CD8-positive, alpha-beta memory T cell (primary cell): ENCODE results near the gene EYA3. TPM values are rescaled to one million over a fixed set of nuclear protein-coding genes. Genes with fewer than 3 reads are reported as not detected.

Experiments
- CTCF ChIA-PET: fragments of 350-600 bp; sonication (Branson Sonifier 250); formaldehyde crosslinking; loops from one replicate; lab custom pipeline; 2021; ENCODE audit warnings: antibody characterized with exemption; lab: Charles Lee
- POLR2A ChIA-PET: fragments of 350-600 bp; sonication (Branson Sonifier 250); formaldehyde crosslinking; loops from one replicate; lab custom pipeline; 2021; ENCODE audit warnings: antibody characterized with exemption; lab: Charles Lee
- DNase-seq, 5 donors: peaks; one replicate each; pipeline versions ENCODE4 v3.0.0 to v3.0.0-alpha.2; 2020 to 2022; ENCODE audit warnings: mixed read lengths in 1 of 5
- H3K27ac ChIP-seq: one replicate; pipeline ENCODE4 v1.7.0; 2013; ENCODE audit warnings: low read depth, mild to moderate bottlenecking, low read length, moderate library complexity
- H3K27me3 ChIP-seq: 2 replicates; pipeline ENCODE4 v1.7.0; 2013; ENCODE audit warnings: low read length, mild to moderate bottlenecking; ENCODE audit not compliant: insufficient read depth, poor library complexity, severe bottlenecking
- H3K36me3 ChIP-seq: 2 replicates; pipeline ENCODE4 v1.7.0; 2013; ENCODE audit warnings: mild to moderate bottlenecking, low read length, moderate library complexity; ENCODE audit not compliant: insufficient read depth
- H3K4me1 ChIP-seq: 2 replicates; pipeline ENCODE4 v1.7.0; 2013; ENCODE audit warnings: mild to moderate bottlenecking, low read length, moderate library complexity; ENCODE audit not compliant: insufficient read depth
- H3K4me3 ChIP-seq: 2 replicates; pipeline ENCODE4 v1.7.0; 2013; ENCODE audit warnings: mild to moderate bottlenecking, low read length
- H3K9me3 ChIP-seq: 2 replicates; pipeline ENCODE4 v1.7.0; 2013; ENCODE audit warnings: mild to moderate bottlenecking, low read length
- H3K27ac Mint-ChIP-seq, 8 donors: one replicate each; pipeline ENCODE4 v1.8.0; 2020 to 2021; ENCODE audit warnings: mixed read lengths in 8 of 8, mild to moderate bottlenecking in 6 of 8, inconsistent platforms in 3 of 8, moderate library complexity in 3 of 8
- H3K27me3 Mint-ChIP-seq, 2 donors: one replicate each; pipeline ENCODE4 v1.8.0; 2020 to 2021; ENCODE audit warnings: mixed read lengths in 2 of 2, mild to moderate bottlenecking in 1 of 2, moderate library complexity in 1 of 2
- H3K36me3 Mint-ChIP-seq, 3 donors: one replicate each; pipeline ENCODE4 v1.8.0; 2020 to 2021; ENCODE audit warnings: mixed read lengths in 3 of 3, inconsistent platforms in 1 of 3, mild to moderate bottlenecking in 1 of 3
- H3K4me1 Mint-ChIP-seq, 3 donors: one replicate each; pipeline ENCODE4 v1.8.0; 2020 to 2021; ENCODE audit warnings: mixed read lengths in 3 of 3, inconsistent platforms in 1 of 3, mild to moderate bottlenecking in 1 of 3
- H3K4me3 Mint-ChIP-seq, 7 donors: one replicate each; pipeline ENCODE4 v1.8.0; 2020 to 2021; ENCODE audit warnings: mixed read lengths in 7 of 7, mild to moderate bottlenecking in 6 of 7, moderate library complexity in 4 of 7, inconsistent platforms in 2 of 7
- H3K9me3 Mint-ChIP-seq, 5 donors: one replicate each; pipeline ENCODE4 v1.8.0; 2020 to 2022; ENCODE audit warnings: mixed read lengths in 5 of 5, mild to moderate bottlenecking in 3 of 5, moderate library complexity in 2 of 5, inconsistent platforms in 1 of 5
- polyA plus RNA-seq: library from polyadenylated mRNA; unstranded; fragments of 300-500 nt; fragmentation: Illumina TruSeq; gene quantifications from one replicate; pipeline ENCODE4 v1.2.3, GENCODE V29; 2021
- total RNA-seq, 2 experiments: library from RNA; stranded (reverse); gene quantifications; one replicate each; pipeline ENCODE4 v1.2.3, GENCODE V29; 2021

EYA3 gene
- total and polyA plus RNA-seq, 3 experiments from 2014 or later, result 6.0 to 34.6 (median 31.5) TPM

- H3K36me3 ChIP-seq, result no peaks in the 10 kb centered on the region
- ChIA-PET POLR2A (interaction anchor here (1.0 kb wide), 1 partner anchor 28 kb away, joined by 3 read pairs; no protein-coding TSS in a partner anchor), CTCF (interaction anchor here (1.1 kb wide), 1 partner anchor 189 kb away, joined by 3 read pairs; no protein-coding TSS in a partner anchor)
- Mint-ChIP-seq H3K36me3 (peaks cover 0 to 3% (median 3%) of the 10 kb centered on the region in 3 donors), H3K4me1 (peaks cover 47 to 73% (median 72%) of the 10 kb centered on the region in 3 donors), H3K4me3 (peak overlapping the region in 6 of 7 donors; percentile 9 to 62 (median 44)), H3K9me3 (no peaks in the 10 kb centered on the region), H3K27me3 (no peaks in the 10 kb centered on the region), H3K27ac (peak overlapping the region in 6 of 8 donors; percentile 26 to 82 (median 53))
- H3K4me1 ChIP-seq, result peaks cover 29% of the 10 kb centered on the region
- H3K27me3 ChIP-seq, result no peaks in the 10 kb centered on the region
- H3K4me3 ChIP-seq, result no peak overlapping the region
- no peaks in the 10 kb centered on the region for H3K9me3 ChIP-seq
- no peak for DNase-seq
- H3K27ac ChIP-seq, result no peak overlapping the region
Measured at GRCh38 chr1:28058971-28059878, 29.2 kb downstream of the EYA3 start.

DNA sequence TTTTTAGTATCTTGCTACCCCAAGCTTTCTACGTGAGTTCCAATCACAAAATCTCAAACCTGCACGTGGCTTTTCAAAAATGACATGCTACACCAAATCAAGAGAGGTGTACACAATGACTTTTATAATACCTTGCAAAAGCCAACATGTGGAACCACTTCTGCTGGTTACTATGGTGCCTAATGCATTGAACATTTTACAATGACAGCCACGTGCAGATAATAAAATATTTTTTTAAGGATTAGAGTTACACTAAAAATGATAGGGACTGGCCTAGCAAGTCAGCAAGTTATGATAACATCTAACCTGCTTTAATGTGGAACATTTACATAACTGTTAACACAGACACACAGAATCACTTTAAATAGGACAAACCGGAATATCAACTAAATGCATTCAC is 30.2 kb downstream of the EYA3 start:
- CTCF ChIA-PET, result no interaction called here
- peak overlapping the region in 7 of 8 donors; percentile 26 to 86 (median 72) for H3K27ac Mint-ChIP-seq

DNA sequence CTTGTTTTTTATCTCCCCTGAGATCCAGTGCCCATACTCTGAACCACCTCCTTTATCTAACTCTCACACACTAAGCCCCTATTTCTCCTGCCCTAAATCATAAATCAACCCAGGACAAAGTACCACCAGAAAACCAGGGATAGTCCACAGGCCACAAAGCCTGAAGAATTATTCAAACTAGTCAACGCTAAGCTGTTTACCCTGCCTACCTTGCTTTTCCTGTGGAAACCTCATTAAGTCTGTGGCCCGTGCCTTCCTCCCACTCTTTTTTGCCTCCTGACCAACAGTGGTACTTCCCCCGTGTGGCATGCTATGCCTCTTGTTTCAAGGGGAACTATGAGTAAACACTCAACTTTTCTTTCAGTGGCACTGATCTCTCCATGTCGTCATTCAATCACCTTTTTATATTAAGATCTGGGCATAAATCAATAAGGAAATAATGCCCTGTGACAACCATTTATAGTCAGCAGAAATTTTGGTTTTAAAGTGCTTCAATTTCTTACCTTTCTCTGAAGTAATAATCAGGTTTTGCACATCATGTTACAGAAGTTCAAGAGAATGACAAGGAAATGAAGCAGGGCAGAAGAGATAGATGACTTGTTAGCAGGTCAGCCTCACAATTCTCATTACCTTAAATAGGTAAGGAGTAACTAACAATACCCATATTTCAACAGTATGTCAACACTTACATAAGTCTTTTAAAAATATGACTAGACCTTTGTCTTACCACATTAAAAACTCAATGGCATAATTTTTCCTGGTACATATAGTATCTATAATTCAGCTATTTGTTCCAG is 32.1 kb downstream of the EYA3 start:
- H3K4me3 Mint-ChIP-seq, result peak overlapping the region in 6 of 7 donors; percentile 8 to 70 (median 56)
- Histone ChIP-seq H3K27ac (peak overlapping the region; percentile 5), H3K4me1 (peaks cover 29% of the 10 kb centered on the region), H3K4me3 (no peak overlapping the region), H3K27me3 (no peaks in the 10 kb centered on the region), H3K36me3 (no peaks in the 10 kb centered on the region), H3K9me3 (no peaks in the 10 kb centered on the region)
- CTCF ChIA-PET, result no interaction called here
- POLR2A ChIA-PET, result no interaction called here
- no peaks in the 10 kb centered on the region for H3K9me3 Mint-ChIP-seq
- DNase-seq, result peak; percentile 13 to 72 (median 34)
- H3K4me1 Mint-ChIP-seq, result peaks cover 46 to 67% (median 67%) of the 10 kb centered on the region in 3 donors
- no peaks in the 10 kb centered on the region for H3K27me3 Mint-ChIP-seq
- H3K27ac Mint-ChIP-seq, result peak overlapping the region; percentile 74 to 96 (median 86)
- H3K36me3 Mint-ChIP-seq, result peaks cover 0 to 19% (median 6%) of the 10 kb centered on the region in 3 donors

More for the DNA sequence above, 30.2 kb downstream of the EYA3 start:
- Histone ChIP-seq H3K27ac (no peak overlapping the region), H3K36me3 (no peaks in the 10 kb centered on the region), H3K4me3 (no peak overlapping the region), H3K4me1 (peaks cover 29% of the 10 kb centered on the region), H3K9me3 (no peaks in the 10 kb centered on the region), H3K27me3 (no peaks in the 10 kb centered on the region)
- DNase-seq, result no peak
- Mint-ChIP-seq H3K36me3 (peaks cover 0 to 11% (median 5%) of the 10 kb centered on the region in 3 donors), H3K4me3 (peak overlapping the region in 2 of 7 donors; percentile 21 to 49), H3K27me3 (no peaks in the 10 kb centered on the region), H3K4me1 (peaks cover 48 to 76% (median 75%) of the 10 kb centered on the region in 3 donors), H3K9me3 (no peaks in the 10 kb centered on the region)
- POLR2A ChIA-PET, result no interaction called here

DNA sequence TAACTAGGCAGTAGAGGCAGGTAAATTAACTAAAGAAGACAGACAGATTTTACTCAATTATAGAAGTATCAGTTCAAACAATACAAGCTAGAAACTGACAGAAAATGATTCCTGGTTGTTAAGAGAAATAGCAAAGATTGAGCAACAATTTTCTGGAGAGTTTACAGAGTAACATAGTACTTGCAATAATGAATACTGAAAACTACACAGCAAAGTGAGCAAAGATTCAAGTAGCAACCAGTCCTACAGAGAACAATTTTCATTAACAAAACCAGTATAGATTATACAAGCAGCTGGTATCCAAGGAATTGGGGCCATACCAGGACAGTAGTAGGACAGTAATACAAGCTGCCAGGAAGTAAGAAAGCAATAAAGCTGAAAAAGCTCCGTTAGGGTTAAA is 37.6 kb downstream of the EYA3 start:
- CTCF ChIA-PET, result no interaction called here
- peaks cover 20 to 33% (median 30%) of the 10 kb centered on the region in 3 donors for H3K4me1 Mint-ChIP-seq
- no peaks in the 10 kb centered on the region for H3K9me3 Mint-ChIP-seq
- H3K27ac Mint-ChIP-seq, result no peak overlapping the region
- no peak overlapping the region for H3K4me3 ChIP-seq
- peaks cover 5% of the 10 kb centered on the region for H3K4me1 ChIP-seq
- H3K27ac ChIP-seq, result no peak overlapping the region
- H3K4me3 Mint-ChIP-seq, result no peak overlapping the region
- no peaks in the 10 kb centered on the region for H3K9me3 ChIP-seq
- peaks cover 0 to 55% (median 21%) of the 10 kb centered on the region in 3 donors for H3K36me3 Mint-ChIP-seq
- no peak for DNase-seq
- no peaks in the 10 kb centered on the region for H3K36me3 ChIP-seq
- no peaks in the 10 kb centered on the region for H3K27me3 Mint-ChIP-seq
- POLR2A ChIA-PET, result no interaction called here
- no peaks in the 10 kb centered on the region for H3K27me3 ChIP-seq

GRCh38 chr1:28046716-28047115 is 41.7 kb downstream of the EYA3 start:
- peak overlapping the region in 2 of 8 donors; percentile 29 for H3K27ac Mint-ChIP-seq
- H3K27ac ChIP-seq, result no peak overlapping the region
- no peaks in the 10 kb centered on the region for H3K9me3 Mint-ChIP-seq
- H3K4me3 ChIP-seq, result no peak overlapping the region
- no peaks in the 10 kb centered on the region for H3K9me3 ChIP-seq
- H3K36me3 Mint-ChIP-seq, result peaks cover 0 to 62% (median 23%) of the 10 kb centered on the region in 3 donors
- no peak overlapping the region for H3K4me3 Mint-ChIP-seq
- H3K4me1 Mint-ChIP-seq, result peaks cover 5 to 10% (median 10%) of the 10 kb centered on the region in 3 donors
- ChIA-PET CTCF (no interaction called here), POLR2A (no interaction called here)
- no peaks in the 10 kb centered on the region for H3K4me1 ChIP-seq
- DNase-seq, result no peak
- H3K36me3 ChIP-seq, result peaks cover 8% of the 10 kb centered on the region
- H3K27me3 Mint-ChIP-seq, result no peaks in the 10 kb centered on the region
- no peaks in the 10 kb centered on the region for H3K27me3 ChIP-seq

DNA sequence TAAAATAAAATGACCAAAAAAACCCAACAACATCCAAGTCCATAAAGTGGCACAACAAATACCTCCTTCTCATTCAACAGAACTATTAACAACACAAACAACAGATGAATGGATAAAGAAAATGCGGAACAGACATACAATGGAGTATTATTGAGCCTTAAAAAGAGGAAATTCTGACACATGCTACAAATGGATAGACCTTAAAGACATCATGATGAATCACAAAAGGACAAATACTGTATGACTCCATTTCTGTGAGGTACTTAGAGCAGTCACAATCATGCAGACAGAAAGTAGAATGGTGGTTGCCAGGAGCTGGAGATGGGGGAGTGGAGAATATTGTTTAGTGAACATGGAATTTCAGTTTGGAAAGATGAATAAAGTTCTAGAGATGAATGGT is 42.6 kb downstream of the EYA3 start:
- peaks cover 5 to 10% (median 10%) of the 10 kb centered on the region in 3 donors for H3K4me1 Mint-ChIP-seq
- ChIA-PET CTCF (no interaction called here), POLR2A (no interaction called here)
- H3K27ac ChIP-seq, result no peak overlapping the region
- no peaks in the 10 kb centered on the region for H3K4me1 ChIP-seq
- H3K9me3 ChIP-seq, result no peaks in the 10 kb centered on the region
- H3K27ac Mint-ChIP-seq, result peak overlapping the region in 3 of 8 donors; percentile 9 to 48 (median 43)
- H3K36me3 ChIP-seq, result peaks cover 8% of the 10 kb centered on the region
- H3K4me3 Mint-ChIP-seq, result no peak overlapping the region
- no peaks in the 10 kb centered on the region for H3K27me3 Mint-ChIP-seq
- H3K4me3 ChIP-seq, result no peak overlapping the region
- H3K36me3 Mint-ChIP-seq, result peaks cover 0 to 59% (median 23%) of the 10 kb centered on the region in 3 donors
- no peaks in the 10 kb centered on the region for H3K27me3 ChIP-seq
- no peak for DNase-seq
- no peaks in the 10 kb centered on the region for H3K9me3 Mint-ChIP-seq

DNA sequence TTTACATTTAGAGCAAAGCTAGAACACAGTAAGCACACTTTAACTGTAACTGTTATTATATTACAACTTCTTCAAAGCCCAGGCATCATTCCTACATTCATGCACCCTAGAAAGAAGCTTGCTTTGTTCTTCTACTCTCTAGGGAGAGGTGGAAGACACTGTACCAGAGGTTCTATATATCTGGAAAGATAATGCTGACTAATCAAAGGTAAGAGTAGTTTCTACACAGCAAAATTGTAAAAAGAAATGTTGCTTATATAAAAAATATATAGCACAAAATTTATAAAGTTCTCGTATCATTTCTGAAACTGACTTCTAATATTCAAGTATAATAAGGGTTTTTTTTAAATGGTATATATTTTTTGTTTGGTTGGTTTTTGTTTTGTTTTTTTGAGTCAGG is 44.0 kb downstream of the EYA3 start:
- H3K9me3 Mint-ChIP-seq, result no peaks in the 10 kb centered on the region
- ChIA-PET POLR2A (no interaction called here), CTCF (no interaction called here)
- no peaks in the 10 kb centered on the region for H3K27me3 Mint-ChIP-seq
- no peaks in the 10 kb centered on the region for H3K4me1 ChIP-seq
- peaks cover 17% of the 10 kb centered on the region for H3K36me3 ChIP-seq
- H3K27ac ChIP-seq, result no peak overlapping the region
- peaks cover 6 to 10% (median 10%) of the 10 kb centered on the region in 3 donors for H3K4me1 Mint-ChIP-seq
- no peak overlapping the region for H3K4me3 Mint-ChIP-seq
- no peak overlapping the region for H3K27ac Mint-ChIP-seq
- no peak for DNase-seq
- no peaks in the 10 kb centered on the region for H3K9me3 ChIP-seq
- no peaks in the 10 kb centered on the region for H3K27me3 ChIP-seq
- H3K36me3 Mint-ChIP-seq, result peaks cover 0 to 63% (median 21%) of the 10 kb centered on the region in 3 donors
- no peak overlapping the region for H3K4me3 ChIP-seq
